Loucy (cell line): ENCODE measurements around the gene SH3PXD2A.

Experiments
- H2AFZ ChIP-seq: fragments of 200-600 bp; sonication (generic); 2 replicates; pipeline ENCODE4 v1.6.0; 2016; ENCODE audit warnings: antibody characterized with exemption, mild to moderate bottlenecking, low read length, moderate library complexity
- H3F3A ChIP-seq: fragments of 200-600 bp; 2 replicates; pipeline ENCODE4 v1.6.0; 2016; ENCODE audit warnings: antibody characterized with exemption, low read depth, mild to moderate bottlenecking
- H3K27me3 ChIP-seq: fragments of 200-600 bp; sonication (generic); 2 replicates; pipeline ENCODE4 v1.6.1; 2014; ENCODE audit warnings: low read length, mild to moderate bottlenecking; ENCODE audit not compliant: insufficient read depth, poor library complexity, severe bottlenecking
- H3K36me3 ChIP-seq: fragments of 200-600 bp; sonication (generic); 2 replicates; pipeline ENCODE4 v1.6.1; 2016; ENCODE audit warnings: low read length; ENCODE audit not compliant: insufficient read depth
- H3K4me1 ChIP-seq: fragments of 200-600 bp; sonication (generic); 2 replicates; pipeline ENCODE4 v1.5.1; 2014; ENCODE audit warnings: low read length, mild to moderate bottlenecking; ENCODE audit not compliant: insufficient read depth, poor library complexity, severe bottlenecking
- H3K4me2 ChIP-seq: fragments of 200-600 bp; sonication (generic); 2 replicates; pipeline ENCODE4 v1.6.0; 2014; ENCODE audit warnings: antibody characterized with exemption, low read length, low read depth, mild to moderate bottlenecking; ENCODE audit not compliant: poor library complexity, severe bottlenecking
- H3K4me3 ChIP-seq: fragments of 200-600 bp; sonication (generic); 2 replicates; pipeline ENCODE4 v1.5.1; 2014; ENCODE audit warnings: low read length, mild to moderate bottlenecking, mixed read lengths; ENCODE audit not compliant: poor library complexity, severe bottlenecking
- H3K79me2 ChIP-seq: fragments of 200-600 bp; sonication (generic); 2 replicates; pipeline ENCODE4 v1.6.1; 2014; ENCODE audit warnings: low read length; ENCODE audit not compliant: insufficient read depth
- H3K9ac ChIP-seq: fragments of 200-600 bp; sonication (generic); 2 replicates; pipeline ENCODE4 v1.6.0; 2014; ENCODE audit warnings: mild to moderate bottlenecking, low read depth, low read length, moderate library complexity; ENCODE audit not compliant: poor library complexity, severe bottlenecking
- H3K9me2 ChIP-seq: fragments of 200-600 bp; sonication (generic); replicated peaks from 2 replicates; pipeline ENCODE4 v1.6.1; 2016; ENCODE audit warnings: low read depth, low read length, mixed read lengths
- H3K9me3 ChIP-seq: fragments of 200-600 bp; sonication (generic); 2 replicates; pipeline ENCODE4 v1.6.1; 2014; ENCODE audit warnings: mild to moderate bottlenecking, antibody characterized with exemption, low read length, low read depth; ENCODE audit not compliant: insufficient read depth
- H4K20me1 ChIP-seq: fragments of 200-600 bp; sonication (generic); 2 replicates; pipeline ENCODE4 v1.6.0; 2014; ENCODE audit warnings: antibody characterized with exemption, low read length, mild to moderate bottlenecking; ENCODE audit not compliant: insufficient read depth, poor library complexity, severe bottlenecking
- CTCF ChIP-seq: fragments of 200-600 bp; sonication (generic); conservative IDR thresholded peaks from 2 replicates; pipeline ENCODE4 v1.5.1; 2014; ENCODE audit warnings: mild to moderate bottlenecking, antibody characterized with exemption, low read length
- EZH2phosphoT487 ChIP-seq: fragments of 200-600 bp; IDR thresholded peaks from 2 replicates; pipeline ENCODE4 v1.6.1; 2018; ENCODE audit warnings: antibody characterized with exemption, mild to moderate bottlenecking, moderate library complexity, borderline replicate concordance

SH3PXD2A gene

GRCh38 chr10:103708627-103709288, 146.6 kb downstream of the SH3PXD2A start:
- H3F3A ChIP-seq, result no peaks in the 10 kb centered on the region
- no peaks in the 10 kb centered on the region for H3K4me1 ChIP-seq
- no peaks in the 10 kb centered on the region for H3K79me2 ChIP-seq
- H3K9me2 ChIP-seq, result no peaks in the 10 kb centered on the region
- TF ChIP-seq EZH2phosphoT487, result no peak
- H3K27me3 ChIP-seq, result no peaks in the 10 kb centered on the region
- H3K36me3 ChIP-seq, result no peaks in the 10 kb centered on the region
- H3K9me3 ChIP-seq, result no peaks in the 10 kb centered on the region
- H3K9ac ChIP-seq, result no peak overlapping the region
- no peak overlapping the region for H3K4me2 ChIP-seq
- H4K20me1 ChIP-seq, result no peaks in the 10 kb centered on the region
- no peak overlapping the region for H2AFZ ChIP-seq
- no peak overlapping the region for H3K4me3 ChIP-seq

GRCh38 chr10:103707956-103708626, 147.3 kb downstream of the SH3PXD2A start:
- no peak for TF ChIP-seq CTCF
- TF ChIP-seq EZH2phosphoT487, result no peak
- no peak overlapping the region for H3K4me2 ChIP-seq
- no peak overlapping the region for H2AFZ ChIP-seq
- no peak overlapping the region for H3K9ac ChIP-seq
- H3K79me2 ChIP-seq, result no peaks in the 10 kb centered on the region
- H3K9me3 ChIP-seq, result no peaks in the 10 kb centered on the region
- no peaks in the 10 kb centered on the region for H3K9me2 ChIP-seq
- H3K4me1 ChIP-seq, result no peaks in the 10 kb centered on the region
- H3F3A ChIP-seq, result no peaks in the 10 kb centered on the region
- H3K4me3 ChIP-seq, result no peak overlapping the region
- no peaks in the 10 kb centered on the region for H4K20me1 ChIP-seq
- no peaks in the 10 kb centered on the region for H3K27me3 ChIP-seq
- no peaks in the 10 kb centered on the region for H3K36me3 ChIP-seq

- H2AFZ ChIP-seq, result no peak overlapping the region
- H3F3A ChIP-seq, result no peaks in the 10 kb centered on the region
- no peaks in the 10 kb centered on the region for H3K9me3 ChIP-seq
- H3K79me2 ChIP-seq, result no peaks in the 10 kb centered on the region
- TF ChIP-seq CTCF (no peak), EZH2phosphoT487 (no peak)
- H3K9me2 ChIP-seq, result no peaks in the 10 kb centered on the region
- H3K4me2 ChIP-seq, result no peak overlapping the region
- no peaks in the 10 kb centered on the region for H4K20me1 ChIP-seq
- no peak overlapping the region for H3K4me3 ChIP-seq
- no peaks in the 10 kb centered on the region for H3K27me3 ChIP-seq
- H3K4me1 ChIP-seq, result no peaks in the 10 kb centered on the region
- H3K36me3 ChIP-seq, result no peaks in the 10 kb centered on the region
- no peak overlapping the region for H3K9ac ChIP-seq
Measured at GRCh38 chr10:103706762-103707161, 148.6 kb downstream of the SH3PXD2A start.

GRCh38 chr10:103706047-103706446, 149.3 kb downstream of the SH3PXD2A start:
- H3K36me3 ChIP-seq, result no peaks in the 10 kb centered on the region
- TF ChIP-seq CTCF (no peak), EZH2phosphoT487 (no peak)
- no peak overlapping the region for H3K9ac ChIP-seq
- no peak overlapping the region for H2AFZ ChIP-seq
- H3K9me2 ChIP-seq, result no peaks in the 10 kb centered on the region
- no peaks in the 10 kb centered on the region for H3F3A ChIP-seq
- H3K9me3 ChIP-seq, result no peaks in the 10 kb centered on the region
- no peaks in the 10 kb centered on the region for H3K4me1 ChIP-seq
- H3K79me2 ChIP-seq, result no peaks in the 10 kb centered on the region
- no peak overlapping the region for H3K4me2 ChIP-seq
- no peaks in the 10 kb centered on the region for H4K20me1 ChIP-seq
- no peak overlapping the region for H3K4me3 ChIP-seq
- H3K27me3 ChIP-seq, result no peaks in the 10 kb centered on the region
